HG02840 (cell line): ENCODE measurements around the gene VKORC1.
"Not testable (repeated sequence)": the region's sequence is repeated elsewhere in the genome, so short reads cannot be mapped to it uniquely, and the experiment has no call there.

Experiments used
- ATAC-seq: cut with Tn5 transposase; IDR thresholded peaks from one replicate; pipeline ENCODE4 v1.9.1; 2021; ENCODE audit warnings: mild to moderate bottlenecking, moderate library complexity, moderate number of reproducible peaks; ENCODE audit not compliant: unreplicated experiment, low FRiP score

The VKORC1 gene

DNA sequence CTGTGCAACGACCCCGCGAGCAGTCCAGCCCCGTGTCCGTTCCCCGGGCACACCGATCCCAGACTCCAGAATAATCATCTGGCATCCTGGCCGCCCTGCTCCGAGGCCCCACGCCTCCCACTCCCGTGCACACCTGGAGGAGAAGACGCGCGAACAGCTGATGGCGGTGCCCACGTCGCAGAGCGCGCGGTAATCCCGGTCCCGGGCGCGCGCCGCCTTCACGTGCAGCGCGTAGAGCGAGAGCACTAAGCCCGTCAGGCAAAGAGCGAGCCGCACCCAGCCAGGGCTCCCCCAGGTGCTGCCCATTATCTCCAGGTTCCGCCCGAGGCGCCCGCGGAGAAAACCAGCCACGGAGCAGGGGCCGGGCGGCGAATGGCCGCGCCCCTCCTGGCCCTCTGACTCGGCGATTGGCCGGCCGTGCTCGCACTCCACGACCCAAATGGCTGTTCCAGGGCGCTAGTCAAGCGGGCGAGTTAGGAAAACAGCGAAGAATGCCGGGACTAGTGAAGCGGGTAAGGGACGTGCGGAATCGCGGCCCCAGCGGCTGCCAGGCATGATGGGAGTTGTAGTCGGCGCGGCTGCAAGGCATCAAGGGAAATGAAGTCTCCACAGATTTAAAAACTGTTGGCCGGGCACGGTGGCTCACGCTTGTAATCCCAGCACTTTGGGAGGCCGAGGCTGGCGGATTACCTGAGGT lies at the start of gene VKORC1:
VKORC1 (minus strand) TSS at position 374 of the 697 bp plus-strand sequence; CDS start at position 306, 68 bp downstream.
- peak; percentile 73 for ATAC-seq

DNA sequence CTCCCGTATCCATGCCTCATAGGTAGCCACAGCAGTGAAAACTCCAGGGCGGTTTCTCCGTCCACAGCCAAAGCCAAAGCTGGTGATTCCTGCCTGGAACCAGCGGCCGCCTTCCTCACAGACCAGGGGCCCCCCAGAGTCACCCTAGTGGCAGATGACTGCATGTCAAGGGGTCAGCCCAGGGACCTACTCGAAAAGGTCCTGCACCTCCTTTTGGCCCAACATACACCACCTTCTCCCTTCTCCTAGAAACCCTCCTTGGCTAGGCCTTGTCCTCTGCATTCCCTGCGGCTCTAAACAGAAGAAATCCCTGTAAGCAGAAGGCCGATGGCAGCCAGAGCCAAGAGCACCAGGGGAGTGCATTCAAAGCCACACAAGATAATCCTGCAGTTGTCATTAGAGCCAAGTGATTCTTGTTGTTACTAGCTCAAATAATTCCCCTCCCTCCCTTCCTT lies 49.1 kb upstream of the VKORC1 start:
- ATAC-seq, result no peak

DNA sequence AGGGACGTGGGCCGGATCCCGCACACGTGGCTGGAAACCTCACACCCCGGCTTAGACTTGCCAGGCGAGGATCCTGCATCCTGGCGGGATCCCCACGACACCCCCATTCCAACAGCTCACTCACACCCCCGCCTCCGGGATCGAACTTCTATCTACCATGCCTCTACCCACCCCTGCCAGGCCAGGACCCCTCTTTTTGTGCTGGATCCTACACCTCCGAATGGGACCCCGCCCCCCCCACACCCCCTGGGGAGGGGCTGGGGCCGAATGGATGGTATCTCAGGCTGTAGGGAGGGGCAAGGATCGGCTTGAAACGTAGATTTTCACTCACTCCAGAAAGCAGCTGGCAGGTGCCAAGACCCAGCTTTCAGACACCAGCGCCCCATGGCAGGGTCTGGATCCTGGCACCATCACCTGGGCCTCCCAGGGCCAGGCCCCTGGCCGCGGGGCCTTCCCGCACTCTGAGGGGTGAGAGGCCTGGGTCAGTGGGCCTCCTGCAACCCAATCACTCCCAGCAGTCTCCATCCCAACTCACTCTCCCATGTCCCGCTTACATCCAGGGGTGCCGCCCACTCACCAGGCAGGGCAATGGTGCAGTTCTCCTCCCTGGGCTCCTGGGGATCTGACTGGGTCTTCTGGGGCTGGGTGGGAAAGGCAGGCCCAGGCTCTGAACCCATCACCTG lies 48.6 kb upstream of the VKORC1 start:
- no peak for ATAC-seq

DNA sequence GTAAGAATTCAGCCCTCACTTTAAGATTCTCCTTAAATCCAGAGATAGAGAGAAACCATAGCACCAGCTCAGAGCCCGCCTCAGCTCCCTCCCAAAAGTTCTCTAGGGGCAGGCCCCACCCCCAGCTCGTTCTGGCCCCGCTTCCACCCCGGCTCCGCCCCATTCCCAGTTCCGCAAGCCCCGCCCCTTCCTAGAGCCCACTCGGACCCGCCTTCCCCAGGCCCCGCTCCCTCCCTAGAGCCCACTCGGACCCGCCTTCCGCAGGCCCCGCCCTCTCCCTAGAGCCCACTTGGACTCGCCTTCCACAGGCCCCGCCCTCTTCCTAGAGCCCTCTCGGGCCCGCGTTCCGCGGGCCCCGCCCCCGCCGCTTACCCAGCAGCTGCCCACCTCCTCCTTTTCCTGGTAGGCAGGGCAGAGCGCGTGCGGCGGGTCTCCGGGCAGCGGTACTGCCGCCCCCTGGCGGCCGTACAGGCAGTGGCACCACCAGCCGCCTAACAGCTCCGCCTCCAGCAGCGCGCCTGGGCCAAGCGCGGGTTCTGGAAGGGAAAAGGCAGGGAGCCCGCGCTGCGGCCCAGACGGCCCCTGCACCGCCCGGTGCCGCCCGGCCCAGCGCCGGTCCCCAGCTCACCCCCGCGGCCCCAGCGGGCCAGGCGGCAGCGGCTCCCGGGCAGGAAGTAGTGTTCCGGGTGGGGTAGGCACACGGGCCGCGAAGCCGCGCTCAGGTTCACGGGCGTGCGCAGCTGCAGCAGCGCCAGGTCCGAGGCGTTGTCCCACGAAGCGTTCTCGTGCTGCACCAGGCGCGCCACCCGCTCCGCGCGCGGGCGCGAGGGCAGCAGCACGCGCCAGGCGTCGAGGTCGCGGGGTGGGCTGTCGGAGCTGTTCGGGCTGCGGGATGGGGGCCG lies 47.8 kb upstream of the VKORC1 start:
- ATAC-seq, result peak; percentile 87

DNA sequence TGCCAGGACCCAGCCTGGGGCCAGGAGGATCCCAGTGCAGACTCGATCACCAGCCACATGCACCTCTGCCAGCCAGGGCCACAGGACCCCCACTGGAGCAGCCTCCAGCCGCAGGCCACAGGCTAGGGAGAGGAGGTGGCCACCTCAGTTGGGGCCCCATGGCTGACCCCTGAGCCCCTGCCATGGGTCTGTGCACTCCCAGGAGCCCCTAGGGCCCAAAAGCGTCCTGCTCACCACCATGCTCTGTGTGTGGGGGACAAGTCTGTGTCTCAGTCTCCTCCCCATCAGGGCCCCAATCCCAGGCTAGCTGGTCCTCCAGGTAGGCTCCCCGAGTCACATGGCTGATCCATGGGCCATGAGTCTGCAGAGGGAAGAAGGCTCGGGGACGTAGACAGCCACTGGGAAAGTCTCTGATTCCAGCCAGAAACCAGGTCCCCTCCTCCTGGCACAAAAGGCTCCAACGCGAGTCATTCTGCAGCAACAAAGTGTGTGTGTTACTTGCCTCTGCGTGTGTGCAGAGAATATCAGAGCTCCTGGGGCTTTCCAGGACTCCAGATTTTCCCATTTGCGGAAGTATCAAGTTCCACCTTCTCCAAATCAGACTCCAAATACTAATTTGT lies 47.0 kb upstream of the VKORC1 start:
- ATAC-seq, result peak; percentile 3

DNA sequence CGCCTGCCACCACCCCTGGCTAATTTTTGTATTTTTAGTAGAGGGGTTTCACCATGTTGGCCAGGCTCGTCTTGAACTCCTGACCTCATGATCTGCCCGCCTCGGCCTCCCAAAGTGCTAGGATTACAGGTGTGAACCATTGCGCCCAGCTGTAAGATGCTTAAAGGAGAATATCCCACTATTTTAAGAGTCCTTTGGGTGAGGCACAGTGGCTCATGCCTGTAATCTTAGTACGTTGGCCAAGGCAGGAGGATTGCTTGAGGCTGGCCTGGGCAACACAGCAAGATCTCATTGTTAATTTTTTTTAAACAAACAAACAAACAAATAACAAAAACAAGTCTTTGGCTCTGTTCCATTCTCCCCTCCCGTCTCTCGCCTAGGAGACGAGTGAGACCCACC lies 46.5 kb upstream of the VKORC1 start:
- not testable (repeated sequence) for ATAC-seq

DNA sequence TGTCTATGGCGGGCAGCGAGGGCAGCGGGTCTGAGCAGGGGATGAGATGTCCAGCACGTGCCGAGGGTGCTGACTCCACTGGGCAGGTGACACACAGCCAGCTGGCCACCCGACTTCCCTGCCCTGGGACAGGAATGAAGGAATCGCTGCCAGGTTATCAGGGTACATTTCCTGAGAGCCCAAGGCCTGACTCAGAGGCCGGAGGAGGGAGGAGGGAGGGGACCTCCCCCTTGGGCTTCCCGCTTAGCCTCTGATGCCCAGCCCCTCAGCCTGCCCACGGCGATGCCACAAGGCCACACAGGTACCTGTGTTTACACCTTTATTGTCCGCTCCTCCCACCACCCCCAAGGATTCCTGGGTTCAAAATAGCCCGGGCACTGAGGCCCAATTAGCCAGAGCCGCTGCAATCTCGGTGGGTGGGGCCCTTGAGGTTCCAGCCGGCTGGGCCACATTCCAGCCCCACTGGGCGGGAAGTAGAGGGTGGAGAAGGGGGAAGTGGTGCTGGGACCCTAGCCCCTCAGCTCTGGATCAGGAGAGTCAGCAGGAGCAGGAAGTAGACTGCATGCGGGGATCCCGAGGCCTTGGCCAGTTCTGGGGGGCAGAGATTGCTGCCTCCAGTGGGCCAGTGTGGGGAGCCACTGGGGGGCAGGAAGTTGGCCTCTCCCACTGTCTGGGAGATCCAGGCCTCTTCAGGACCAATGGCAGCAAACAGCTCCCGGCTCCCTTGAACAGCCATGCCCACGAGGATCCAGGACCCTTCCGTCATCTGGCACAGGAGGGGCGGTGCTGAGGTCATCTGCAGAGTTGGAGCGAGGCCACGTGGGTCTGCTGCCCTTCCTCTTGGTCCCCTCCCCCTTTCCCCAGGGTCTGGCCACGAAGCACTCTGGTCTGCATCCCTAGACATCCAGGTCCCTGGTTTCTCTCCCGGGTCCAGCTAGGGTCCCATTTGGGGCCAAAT lies 44.3 kb upstream of the VKORC1 start:
- ATAC-seq, result no peak

DNA sequence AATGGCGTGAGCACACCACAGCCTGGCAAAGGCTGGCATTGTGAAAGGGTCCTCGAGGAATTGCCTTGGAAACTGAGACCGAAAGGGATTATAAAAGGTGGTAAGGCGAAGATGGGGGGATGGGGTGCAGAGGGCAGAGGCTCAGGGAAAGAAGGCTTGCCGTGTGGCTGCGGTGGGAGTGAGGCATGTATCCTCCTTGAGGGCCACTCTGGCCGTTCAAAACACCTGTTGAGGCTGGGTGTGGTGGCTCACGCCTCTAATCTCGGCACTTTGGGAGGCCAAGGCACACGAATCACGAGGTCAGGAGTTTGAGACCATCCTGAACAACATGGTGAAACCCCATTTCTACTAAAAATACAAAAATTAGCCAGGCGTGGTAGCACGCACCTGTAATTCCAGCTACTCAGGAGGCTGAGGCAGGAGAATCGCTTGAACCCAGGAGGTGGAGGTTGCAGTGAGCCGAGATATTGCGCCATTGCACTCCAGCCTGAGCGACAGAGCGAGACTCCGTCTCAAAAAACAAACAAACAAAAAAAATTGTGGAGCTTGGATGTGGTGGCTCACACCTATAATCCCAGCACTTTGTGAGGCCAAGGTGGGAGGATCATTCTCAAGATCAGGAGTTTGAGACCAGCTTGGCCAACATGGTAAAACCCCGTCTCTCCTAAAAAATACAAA lies 42.4 kb upstream of the VKORC1 start:
- not testable (repeated sequence) for ATAC-seq

DNA sequence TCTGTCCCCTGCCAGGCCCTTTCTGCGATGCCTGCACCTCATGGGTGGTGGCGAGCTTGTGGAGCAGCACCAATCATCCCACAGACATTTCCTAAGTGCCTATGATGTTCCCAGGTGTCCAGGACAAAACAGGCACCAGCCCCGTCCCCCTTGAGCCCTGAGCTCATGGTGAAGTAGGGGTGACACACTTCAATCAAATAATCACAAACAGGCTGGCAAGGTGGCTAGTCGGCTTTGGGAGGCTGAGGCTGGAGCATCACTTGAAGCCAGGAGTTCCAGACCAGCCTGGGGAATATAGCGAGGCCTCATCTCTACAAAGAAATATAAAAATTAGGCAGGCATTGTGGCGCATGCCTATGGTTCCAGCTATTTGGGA lies 41.7 kb upstream of the VKORC1 start:
- ATAC-seq, result no peak

DNA sequence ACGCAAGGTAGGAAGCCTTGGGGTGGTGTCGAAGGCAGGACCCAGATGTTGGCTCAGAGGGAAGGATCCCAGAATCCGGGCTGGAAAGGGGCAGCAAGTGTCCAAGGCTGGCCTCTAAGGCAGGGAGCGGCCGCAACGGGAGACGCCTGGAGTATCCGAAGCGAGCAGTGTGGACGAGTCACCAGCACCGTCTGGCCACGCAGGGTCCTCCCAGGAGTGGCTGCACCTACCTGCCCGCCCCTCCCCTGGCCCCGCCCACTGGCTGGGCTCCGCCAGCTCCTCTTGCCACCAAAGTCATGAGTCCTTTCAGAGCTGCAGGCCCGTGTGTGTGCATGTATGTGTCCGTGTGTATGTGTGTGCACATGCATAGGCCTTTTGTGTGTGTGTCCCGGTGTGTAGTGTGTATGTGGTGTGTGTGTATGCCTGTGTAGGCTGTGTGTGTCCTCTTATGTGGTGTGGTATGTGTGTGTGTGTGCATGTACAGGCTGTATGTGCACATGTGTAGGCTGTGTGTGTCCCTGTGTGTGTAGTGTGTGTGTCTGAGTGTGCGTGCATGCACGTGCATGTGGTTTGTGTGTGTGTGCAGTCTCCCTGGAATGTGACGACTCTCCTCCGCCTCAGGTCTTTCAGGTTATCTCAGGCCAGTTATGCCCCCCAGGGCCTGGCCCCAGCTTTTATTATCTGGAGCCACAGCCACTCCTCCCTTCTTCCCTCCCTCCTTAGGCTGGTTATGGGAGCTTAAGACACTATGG lies 41.1 kb upstream of the VKORC1 start, which contains the start of gene PRSS8:
PRSS8 (minus strand) TSS at position 193 of the 752 bp plus-strand sequence. CDS start 229 bp downstream, outside the sequence.
- ATAC-seq, result no peak

DNA sequence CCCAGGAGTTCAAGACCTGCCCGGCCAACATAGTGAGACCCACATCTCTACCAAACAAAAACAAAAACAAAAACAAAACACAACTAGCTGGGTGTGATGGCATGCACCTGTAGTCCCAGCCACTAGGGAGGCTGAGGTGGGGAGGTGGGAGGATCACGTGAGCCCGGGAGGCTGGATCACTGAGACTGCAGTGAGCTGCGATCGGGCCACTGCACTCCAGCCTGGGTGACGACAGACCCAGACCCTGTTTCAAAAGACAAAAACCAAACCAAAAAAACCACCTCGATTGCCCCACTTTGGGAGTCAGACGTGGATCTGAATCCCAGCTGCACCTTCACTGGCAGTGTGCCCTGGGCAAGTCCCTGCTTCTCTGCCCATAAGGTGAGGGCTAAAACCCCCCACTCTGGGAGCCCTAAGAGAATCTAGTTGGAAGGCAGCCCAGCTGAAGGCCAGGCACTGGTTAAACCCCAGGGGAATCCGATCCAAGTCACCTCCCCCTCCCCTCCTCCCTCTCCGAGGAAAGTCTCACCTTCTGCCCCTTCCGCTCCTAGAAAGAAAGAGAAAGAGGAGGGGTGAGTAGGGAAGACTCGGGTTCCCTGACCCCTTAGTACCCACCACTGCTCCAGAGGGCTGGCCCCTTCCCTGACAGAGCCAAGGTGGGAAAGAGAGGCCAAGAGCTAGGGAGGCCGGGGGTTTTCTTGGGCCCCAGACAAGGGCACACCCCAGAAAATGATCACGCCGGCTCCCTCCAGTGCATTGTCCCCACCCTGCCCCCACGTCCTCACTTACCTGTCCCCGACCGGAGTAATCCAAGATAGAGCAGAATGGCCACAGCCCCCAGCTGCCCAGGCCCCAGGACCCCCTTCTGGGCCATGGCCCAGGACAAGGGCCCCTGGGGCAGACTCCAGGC lies 40.3 kb upstream of the VKORC1 start:
- no peak for ATAC-seq

DNA sequence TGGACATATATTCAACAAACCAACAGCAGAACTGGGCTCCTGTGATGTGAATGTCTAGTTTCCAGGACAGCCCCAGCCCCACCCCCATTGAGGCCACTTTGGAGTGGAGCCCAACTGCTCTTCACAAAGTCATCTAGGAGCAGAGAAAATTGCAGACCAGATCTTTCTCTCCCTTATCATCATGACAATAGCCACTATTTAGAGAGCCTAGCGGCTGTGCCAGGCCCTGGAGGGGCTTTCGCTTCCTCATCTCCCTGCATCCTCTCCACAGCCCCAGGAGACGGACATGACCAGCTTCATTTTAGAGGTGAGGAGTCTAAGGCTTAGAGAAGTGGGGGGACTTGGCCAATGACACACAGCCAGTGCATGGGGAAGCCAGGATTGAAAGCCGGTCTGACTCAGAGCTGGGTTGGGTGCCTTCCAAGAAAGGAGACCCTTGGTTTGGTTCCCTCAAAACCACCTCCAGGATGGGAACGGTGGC lies 39.5 kb upstream of the VKORC1 start:
- no peak for ATAC-seq

DNA sequence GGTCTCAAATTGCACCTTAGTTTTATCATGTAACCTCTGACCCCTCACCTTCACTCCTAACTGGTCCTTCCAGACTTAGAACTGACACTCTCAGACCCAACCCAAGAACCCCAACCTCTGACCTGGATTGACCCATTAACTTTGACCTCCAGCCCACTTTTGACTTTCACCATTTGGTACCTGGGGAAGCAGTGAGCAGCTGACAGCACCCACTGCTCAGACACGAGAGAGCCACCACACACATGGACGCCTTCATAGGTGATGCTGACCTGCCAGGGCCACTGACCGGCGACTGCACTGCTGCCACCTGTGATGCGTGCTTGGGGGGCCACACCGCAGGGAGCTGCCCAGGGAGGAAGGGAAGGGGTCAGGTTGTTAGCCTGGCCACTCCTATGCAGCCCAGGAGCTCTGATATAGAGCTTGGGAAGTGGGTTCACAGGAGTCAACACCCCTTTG lies 38.5 kb upstream of the VKORC1 start:
- no peak for ATAC-seq

DNA sequence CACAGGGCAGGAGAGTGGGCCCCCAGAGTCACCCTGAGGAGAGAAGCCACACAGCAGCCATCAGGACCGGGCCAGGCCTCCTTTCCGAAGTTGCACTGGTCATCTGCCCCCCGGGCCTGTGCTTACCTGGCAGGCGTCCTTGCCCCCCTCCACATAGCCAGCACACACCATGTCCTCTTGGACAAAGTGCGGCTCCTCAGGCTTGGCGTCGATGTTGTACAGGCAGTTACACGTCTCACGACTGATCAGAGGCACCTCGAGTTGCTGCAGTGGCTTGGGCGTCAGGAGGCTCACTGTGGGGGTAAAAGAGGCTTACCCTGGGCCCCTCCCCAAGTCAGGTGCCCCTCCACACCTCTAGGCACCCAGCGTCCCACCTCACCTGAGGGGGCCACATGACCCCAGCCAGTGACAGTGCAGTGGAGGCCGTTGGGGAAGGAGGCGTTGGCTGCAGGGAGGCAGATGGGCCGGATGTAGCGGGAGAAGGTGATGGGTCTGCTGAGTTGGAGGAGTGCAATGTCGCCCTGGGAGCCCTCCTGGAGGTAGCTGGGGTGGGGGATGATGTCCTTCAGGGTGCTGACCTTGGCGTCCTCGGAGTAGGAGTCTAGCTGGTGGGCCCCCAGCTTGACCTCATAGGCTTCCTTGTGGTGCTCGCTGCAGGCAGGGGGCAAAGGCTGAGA lies 37.8 kb upstream of the VKORC1 start:
- ATAC-seq, result no peak

DNA sequence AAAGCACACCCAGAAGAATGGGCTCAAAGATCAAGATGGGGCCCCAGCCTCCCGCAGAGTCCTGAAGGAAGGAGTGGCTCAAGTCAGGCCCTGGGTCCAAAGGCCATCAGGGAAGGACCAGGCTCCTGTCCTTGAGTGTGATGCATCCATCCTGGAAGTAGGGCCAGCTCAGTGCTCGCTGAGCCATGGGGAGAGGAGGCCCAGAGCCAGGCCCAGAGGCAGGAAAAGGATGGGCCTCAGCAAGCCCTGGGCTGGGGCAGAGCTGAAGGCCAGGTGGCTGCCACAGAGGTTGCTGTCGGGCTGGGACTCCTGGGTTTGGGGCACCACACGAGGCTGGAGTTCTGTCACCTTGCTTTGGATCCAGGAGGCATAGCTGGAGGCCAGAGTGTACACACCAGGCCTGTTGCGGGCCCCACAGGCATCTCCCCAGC lies 37.3 kb upstream of the VKORC1 start:
- ATAC-seq, result no peak

DNA sequence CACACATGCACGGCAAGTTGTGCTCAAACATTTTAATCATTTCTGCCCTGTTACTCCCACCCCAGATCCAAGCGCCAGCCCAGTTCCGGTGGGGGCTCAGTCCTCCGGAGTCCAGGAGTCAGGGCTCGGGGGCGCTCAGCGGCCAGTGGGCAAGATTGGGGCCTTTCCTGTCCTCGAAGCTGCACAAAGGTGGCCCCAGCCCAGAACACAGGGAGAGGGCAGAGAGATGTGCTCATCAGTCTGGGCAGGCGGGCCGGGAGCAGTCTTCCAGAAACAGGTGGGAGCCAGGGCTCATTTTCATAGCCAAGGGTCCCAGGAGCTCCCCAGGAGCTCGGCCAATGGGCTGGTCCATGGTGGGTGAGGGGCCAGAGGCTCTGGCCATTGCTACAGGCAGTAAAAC lies 36.8 kb upstream of the VKORC1 start:
- no peak for ATAC-seq
